ENCODE measurements around the gene SRGN. TPM values are rescaled to one million over a fixed set of nuclear protein-coding genes. Genes with fewer than 3 reads are reported as not detected.

SRGN gene
- total RNA-seq, 1 experiment from 2014 or later, result 8.5 TPM

GRCh38 chr10:69055241-69055640 is 32.7 kb upstream of the SRGN start:
- H3K36me3 ChIP-seq (ENCODE audit: control insufficient read depth, insufficient read depth, low read length), result no peaks in the 10 kb centered on the region
- H3K9me3 ChIP-seq (ENCODE audit: control insufficient read depth, insufficient read depth, low read depth, low read length), result no peaks in the 10 kb centered on the region
- no TSS peak for BruUV-seq (replicated peaks)
- in situ Hi-C loops (cut with HindIII; ENCODE audit: low pct_unique_long_range_greater_than_20kb, low sequenced_read_pairs) (no loop called here), intact Hi-C loops (cut with micrococcal nuclease; ENCODE audit: unreplicated experiment) (no loop called here)
- TF ChIP-seq CTCF (IDR thresholded peaks at IDR 0.05) (no peak), TCF7L2 (IDR thresholded peaks at IDR 0.05; ENCODE audit: low read depth, low read length) (no peak), POLR2AphosphoS5 (IDR thresholded peaks at IDR 0.05; ENCODE audit: low read depth, low read length) (no peak), REST (IDR thresholded peaks at IDR 0.05; ENCODE audit: insufficient read depth in 1 of 2, low read depth in 2 of 2, low read length in 1 of 2) (no peak), SIN3A (IDR thresholded peaks at IDR 0.05; ENCODE audit: borderline replicate concordance, insufficient read depth, low read depth, low read length) (no peak)
- POLR2A ChIA-PET, result no interaction called here
- ATAC-seq (no peak), DNase-seq (ENCODE audit: low read depth, low spot score) (no peak)
- no peaks in the 10 kb centered on the region for H3K27me3 ChIP-seq (ENCODE audit: control insufficient read depth, insufficient read depth, low read length)
- H3K27ac ChIP-seq (ENCODE audit: low read length), result no peak overlapping the region
- no peaks in the 10 kb centered on the region for H3K4me1 ChIP-seq (ENCODE audit: control insufficient read depth, insufficient read depth, low read length)
- no peak overlapping the region for H3K4me3 ChIP-seq (ENCODE audit: low read depth in 2 of 2, low read length in 2 of 2)
- CTCF ChIA-PET, result no interaction called here

DNA sequence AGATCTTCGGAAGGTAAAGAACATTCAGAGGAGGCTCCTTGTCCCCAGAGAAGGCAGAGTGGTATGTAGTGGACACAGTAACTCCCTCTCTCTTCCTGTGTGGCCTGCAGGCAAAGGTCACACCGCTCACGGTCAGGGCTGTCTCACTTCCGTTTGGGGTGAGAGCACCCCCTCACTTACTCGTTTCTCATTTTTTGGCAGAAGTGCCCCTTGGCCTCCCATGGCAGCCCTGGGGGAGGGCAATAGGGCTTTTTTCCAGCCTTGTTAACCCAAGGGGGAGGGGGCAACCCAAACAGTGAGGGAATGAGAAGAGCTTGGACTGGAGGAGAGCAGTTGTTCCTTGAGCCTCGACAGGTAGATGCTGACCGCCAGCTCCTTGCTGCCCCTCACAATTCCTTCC is 31.8 kb upstream of the SRGN start:
- TF ChIP-seq POLR2AphosphoS5 (IDR thresholded peaks at IDR 0.05; ENCODE audit: low read depth, low read length), result no peak
- TF ChIP-seq TCF7L2 (IDR thresholded peaks at IDR 0.05; ENCODE audit: low read depth, low read length), result no peak
- no peak for TF ChIP-seq CTCF (IDR thresholded peaks at IDR 0.05)
- TF ChIP-seq REST (IDR thresholded peaks at IDR 0.05; ENCODE audit: insufficient read depth in 1 of 2, low read depth in 2 of 2, low read length in 1 of 2), result no peak
- no peak for TF ChIP-seq SIN3A (IDR thresholded peaks at IDR 0.05; ENCODE audit: borderline replicate concordance, insufficient read depth, low read depth, low read length)
- no peaks in the 10 kb centered on the region; the same call in 1 of the 2 replicates for H3K4me1 ChIP-seq (ENCODE audit: control insufficient read depth, insufficient read depth, low read length)
- no peaks in the 10 kb centered on the region for H3K9me3 ChIP-seq (ENCODE audit: control insufficient read depth, insufficient read depth, low read depth, low read length)
- H3K27me3 ChIP-seq (ENCODE audit: control insufficient read depth, insufficient read depth, low read length), result no peaks in the 10 kb centered on the region
- ATAC-seq, result no peak
- no peak overlapping the region for H3K4me3 ChIP-seq (ENCODE audit: low read depth in 2 of 2, low read length in 2 of 2)
- no peak for DNase-seq (ENCODE audit: low read depth, low spot score)
- no peaks in the 10 kb centered on the region for H3K36me3 ChIP-seq (ENCODE audit: control insufficient read depth, insufficient read depth, low read length)
- CTCF ChIA-PET, result no interaction called here
- in situ Hi-C loops (cut with HindIII; ENCODE audit: low pct_unique_long_range_greater_than_20kb, low sequenced_read_pairs), result no loop called here
- intact Hi-C loops (cut with micrococcal nuclease; ENCODE audit: unreplicated experiment), result no loop called here
- POLR2A ChIA-PET, result no interaction called here
- H3K27ac ChIP-seq (ENCODE audit: low read length), result no peak overlapping the region
- no TSS peak for BruUV-seq (replicated peaks)
